HPDE6-E6E7 (cell line): ENCODE measurements around the gene DNAI2.
A peak's percentile ranks its signal among the peaks of the same experiment; 100 is the strongest.
"Not testable (repeated sequence)": the region's sequence is repeated elsewhere in the genome, so short reads cannot be mapped to it uniquely, and the experiment has no call there.

Experiments
- DNase-seq: peaks from one replicate; pipeline ENCODE4 v3.0.0; 2011; ENCODE audit warnings: missing footprints; ENCODE audit errors: extremely low spot score

The DNAI2 gene

GRCh38 chr17:74245145-74245831, 28.7 kb upstream of the DNAI2 start:
- DNase-seq: no peak

GRCh38 chr17:74245871-74246270, 28.2 kb upstream of the DNAI2 start:
- no peak for DNase-seq

- DNase-seq: no peak
Measured at GRCh38 chr17:74249590-74250270, 24.3 kb upstream of the DNAI2 start.

GRCh38 chr17:74250324-74250995, 23.6 kb upstream of the DNAI2 start:
- no peak for DNase-seq

GRCh38 chr17:74251051-74251450, 23.0 kb upstream of the DNAI2 start:
- DNase-seq: no peak

- no peak for DNase-seq
Measured at GRCh38 chr17:74251569-74251968, 22.5 kb upstream of the DNAI2 start.

GRCh38 chr17:74252211-74252610, 21.8 kb upstream of the DNAI2 start:
- DNase-seq: no peak

- DNase-seq: no peak
Measured at GRCh38 chr17:74253036-74253435, 21.0 kb upstream of the DNAI2 start.

GRCh38 chr17:74257311-74257710, 16.7 kb upstream of the DNAI2 start:
- no peak for DNase-seq

- DNase-seq: peak; percentile 44
Measured at GRCh38 chr17:74259667-74260524, 14.1 kb upstream of the DNAI2 start.

GRCh38 chr17:74260525-74260850, 13.5 kb upstream of the DNAI2 start:
- DNase-seq: no peak

GRCh38 chr17:74262601-74263000, 11.4 kb upstream of the DNAI2 start:
- no peak for DNase-seq

GRCh38 chr17:74267054-74267453, 7.0 kb upstream of the DNAI2 start:
- not testable (repeated sequence) for DNase-seq

- no peak for DNase-seq
Measured at GRCh38 chr17:74267579-74267978, 6.5 kb upstream of the DNAI2 start.

- DNase-seq: no peak
Measured at GRCh38 chr17:74267987-74268499, 6.0 kb upstream of the DNAI2 start.

- no peak for DNase-seq
Measured at GRCh38 chr17:74268558-74268957, 5.5 kb upstream of the DNAI2 start.

- DNase-seq: no peak
Measured at GRCh38 chr17:74270333-74270732, 3.7 kb upstream of the DNAI2 start.

- no peak for DNase-seq
Measured at GRCh38 chr17:74271281-74271680, 2.8 kb upstream of the DNAI2 start.

- DNase-seq: no peak
Measured at GRCh38 chr17:74271901-74272561, 2.0 kb upstream of the DNAI2 start.

- DNase-seq: no peak
Measured at GRCh38 chr17:74272731-74273201, 1.3 kb upstream of the DNAI2 start.

GRCh38 chr17:74274709-74275340, 791 bp downstream of the DNAI2 start:
- no peak for DNase-seq
